ENCODE results near the gene BLM.

The BLM gene

DNA sequence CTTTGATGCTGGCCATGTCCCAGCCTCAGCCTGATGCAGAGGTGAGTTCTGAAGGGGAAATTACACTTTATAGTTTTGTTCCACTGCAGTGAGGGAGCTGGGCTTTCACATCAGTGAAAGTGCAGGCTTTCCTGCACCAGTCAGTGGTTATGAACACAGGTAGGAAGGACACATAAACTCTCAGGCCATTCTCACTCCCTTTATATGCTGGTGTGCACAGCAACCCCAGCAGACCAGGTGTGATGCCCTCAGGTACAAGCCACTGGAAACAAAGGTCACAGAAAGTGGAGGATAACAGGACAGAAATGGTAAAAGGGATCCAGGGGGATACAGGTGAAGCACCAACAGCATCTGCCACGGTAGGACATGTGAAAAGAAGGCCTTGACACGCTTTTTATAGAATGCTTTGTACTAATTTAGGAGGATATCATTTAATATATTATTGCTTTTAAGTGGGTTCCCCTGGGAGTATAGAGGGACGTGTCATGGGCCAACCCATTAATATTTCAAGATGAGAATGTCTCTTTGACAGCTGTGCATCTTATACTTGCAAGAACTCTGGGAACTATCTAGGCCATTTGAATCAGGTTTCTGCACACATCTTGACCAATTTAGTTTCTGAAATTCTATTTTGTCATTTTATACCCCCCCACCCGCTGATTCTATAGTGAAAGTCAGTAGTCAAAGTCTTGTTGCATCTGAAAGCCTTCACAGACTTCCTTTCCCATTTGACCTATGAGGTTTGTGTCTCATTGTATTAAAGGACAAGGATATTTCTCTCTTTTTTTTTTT is 25.0 kb upstream of the BLM start:
- no peak for DNase-seq

DNA sequence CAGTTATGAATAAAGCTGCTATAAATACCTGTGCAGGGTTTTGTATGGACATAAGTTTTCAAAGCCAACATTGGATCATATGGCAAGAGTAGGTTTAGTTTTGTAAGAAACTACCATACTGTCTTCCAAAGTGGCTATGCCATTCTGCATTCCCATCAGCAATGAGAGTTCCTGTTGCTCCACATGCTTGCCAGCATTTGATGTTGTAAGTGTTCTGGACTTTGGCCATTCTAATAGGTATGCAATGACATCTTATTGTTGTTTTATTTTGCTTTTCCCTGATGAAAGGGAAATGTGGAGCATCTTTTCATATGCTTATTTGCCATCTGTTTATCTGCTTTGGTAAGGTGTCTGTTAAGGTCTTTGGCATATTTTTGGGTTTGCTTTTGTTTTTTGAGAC is 22.2 kb upstream of the BLM start:
- no peak for DNase-seq

GRCh38 chr15:90697175-90697574 is 20.0 kb upstream of the BLM start:
- DNase-seq = no peak

DNA sequence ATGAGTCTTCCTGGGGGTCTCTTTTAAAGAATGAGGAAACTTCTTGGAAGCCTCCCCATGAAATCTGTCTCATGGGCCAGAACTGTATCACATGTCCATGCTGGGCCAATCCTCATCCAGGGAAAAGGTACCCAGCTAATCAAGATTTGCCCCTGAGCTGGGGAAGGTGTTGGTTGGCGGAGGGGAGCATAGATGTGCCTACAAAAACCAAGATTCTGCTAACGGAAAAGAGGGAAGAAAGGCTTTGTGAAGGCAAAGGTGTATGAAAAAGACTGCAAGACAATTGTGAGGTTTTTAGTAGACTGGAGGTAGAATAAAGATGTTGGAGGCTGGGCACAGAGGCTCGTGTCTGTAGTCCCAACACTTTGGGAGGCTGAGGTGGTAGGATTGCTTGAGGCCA is 18.5 kb upstream of the BLM start:
- no peak for DNase-seq

GRCh38 chr15:90701048-90701447 is 16.1 kb upstream of the BLM start:
- no peak for DNase-seq

DNA sequence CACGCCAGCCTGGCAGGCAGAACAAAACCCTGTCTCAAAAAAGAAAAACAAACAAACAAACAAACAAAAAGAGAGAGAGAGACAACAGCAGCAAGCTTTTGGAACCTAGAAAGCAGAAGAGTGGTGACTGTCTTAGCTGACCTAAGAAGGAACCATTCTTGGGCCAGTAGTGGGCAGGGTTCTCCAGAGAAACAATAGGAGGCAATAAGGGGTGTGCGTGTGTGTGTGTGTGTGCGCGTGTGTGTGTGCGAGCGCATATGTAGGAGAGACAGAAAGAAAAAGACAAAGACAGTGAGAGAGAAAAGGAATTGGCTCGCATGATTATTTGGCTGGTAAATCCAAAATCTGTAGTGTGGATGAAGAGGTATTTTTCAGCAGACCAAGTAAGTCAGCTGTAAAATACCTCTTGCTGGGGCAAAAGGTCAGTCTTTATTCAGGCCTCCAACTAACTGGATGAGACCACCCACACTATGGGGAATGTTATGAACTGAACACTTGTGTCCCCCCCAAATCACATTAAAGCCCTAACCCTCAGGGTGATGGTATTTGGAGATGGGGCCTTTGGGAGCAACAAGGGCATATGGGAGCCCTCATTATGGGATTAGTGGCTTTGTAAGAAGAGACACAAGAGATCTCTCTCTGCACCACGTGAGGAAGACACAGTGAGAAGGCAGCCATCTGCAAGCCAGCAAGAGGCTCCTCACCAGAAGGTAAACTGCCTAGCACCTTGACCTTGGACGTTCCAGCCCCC is 15.1 kb upstream of the BLM start:
- DNase-seq = no peak

DNA sequence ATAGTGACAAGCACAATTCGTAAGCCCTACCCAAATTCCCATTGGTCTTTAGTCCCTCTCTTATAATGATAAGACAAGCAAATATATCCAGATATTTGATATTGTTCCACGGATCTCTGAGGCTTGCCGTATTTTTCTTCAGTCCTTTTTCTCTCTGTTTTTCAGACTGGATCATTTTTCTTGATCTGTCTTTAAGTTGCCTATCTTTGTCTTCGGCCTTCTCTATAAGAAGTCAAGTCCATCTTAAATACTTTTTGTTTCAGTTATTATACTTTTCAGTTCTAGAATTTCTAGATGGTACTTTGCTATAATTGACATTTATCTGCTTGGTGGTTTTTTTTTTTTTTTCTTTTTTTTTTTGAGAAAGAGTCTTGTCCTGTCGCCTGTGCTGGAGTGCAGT is 13.7 kb upstream of the BLM start:
- no peak for DNase-seq

GRCh38 chr15:90705212-90705611 is 11.9 kb upstream of the BLM start:
- no peak for DNase-seq

DNA sequence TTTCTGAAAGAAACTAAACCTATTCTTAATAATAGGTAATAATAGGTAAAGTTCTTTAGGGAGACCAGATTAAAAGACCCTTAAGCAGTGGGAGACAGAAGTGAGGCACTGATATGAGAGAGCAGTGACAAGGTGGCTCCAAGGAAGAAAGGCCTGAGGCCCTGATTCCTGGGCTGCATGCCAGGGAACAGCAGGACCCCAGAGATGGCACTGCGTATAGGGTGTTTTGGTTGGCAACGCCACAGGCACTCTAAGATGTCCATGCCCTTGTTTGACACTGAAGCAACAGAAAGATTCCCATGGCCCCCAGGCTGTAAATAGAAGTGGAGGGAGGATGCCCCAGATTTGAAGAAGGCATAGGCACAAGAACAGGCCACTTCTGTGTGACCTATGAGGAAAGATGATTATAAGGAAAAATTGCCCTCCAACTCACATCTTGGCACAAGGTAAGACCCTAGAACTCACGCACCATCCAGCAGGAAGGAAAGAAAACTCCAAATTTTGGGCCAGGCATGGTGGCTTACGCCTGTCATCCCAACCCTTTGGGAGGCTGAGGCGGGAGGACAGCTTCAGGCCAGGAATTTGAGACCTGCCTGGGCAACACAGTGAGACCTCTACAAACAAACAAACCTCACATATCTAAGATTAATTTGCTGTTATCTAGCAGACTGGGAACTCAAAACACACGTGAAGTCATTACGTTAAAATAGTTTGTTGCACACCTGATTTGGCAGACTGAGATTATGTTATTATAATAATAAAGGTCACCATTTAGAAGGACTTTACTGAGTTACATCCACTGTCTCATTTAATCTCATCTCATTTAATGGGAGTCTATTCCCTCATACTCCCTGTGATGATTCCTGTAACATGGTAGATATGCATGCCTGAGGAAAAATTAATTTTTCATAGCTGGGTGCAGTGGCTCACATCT is 10.5 kb upstream of the BLM start:
- DNase-seq = no peak

DNA sequence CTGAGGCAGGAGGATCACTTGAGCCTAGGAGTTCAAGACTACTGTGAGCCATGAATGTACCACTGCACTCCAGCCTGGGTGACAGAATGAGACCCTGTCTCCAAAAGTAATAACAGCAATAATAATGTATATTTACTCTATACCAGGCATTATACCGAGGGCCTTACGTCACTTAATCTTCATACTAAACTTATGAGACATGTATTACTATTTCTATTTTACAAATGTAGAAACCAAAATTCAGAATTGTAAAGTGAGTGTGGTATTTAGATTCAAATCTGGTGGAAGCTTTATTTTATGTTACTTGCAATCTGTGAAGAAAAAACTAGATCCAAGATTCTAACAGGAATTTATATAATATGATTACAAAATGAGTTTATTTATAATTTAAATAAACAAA is 9.7 kb upstream of the BLM start:
- DNase-seq = no peak

GRCh38 chr15:90708516-90708915 is 8.6 kb upstream of the BLM start:
- DNase-seq = no peak

- no peak for DNase-seq
These were observed 7.9 kb upstream of the BLM start for GRCh38 chr15:90709278-90709677.

- no peak for DNase-seq
These were observed 6.6 kb upstream of the BLM start for GRCh38 chr15:90710436-90711027.

GRCh38 chr15:90711418-90711824 is 5.7 kb upstream of the BLM start:
- no peak for DNase-seq

DNA sequence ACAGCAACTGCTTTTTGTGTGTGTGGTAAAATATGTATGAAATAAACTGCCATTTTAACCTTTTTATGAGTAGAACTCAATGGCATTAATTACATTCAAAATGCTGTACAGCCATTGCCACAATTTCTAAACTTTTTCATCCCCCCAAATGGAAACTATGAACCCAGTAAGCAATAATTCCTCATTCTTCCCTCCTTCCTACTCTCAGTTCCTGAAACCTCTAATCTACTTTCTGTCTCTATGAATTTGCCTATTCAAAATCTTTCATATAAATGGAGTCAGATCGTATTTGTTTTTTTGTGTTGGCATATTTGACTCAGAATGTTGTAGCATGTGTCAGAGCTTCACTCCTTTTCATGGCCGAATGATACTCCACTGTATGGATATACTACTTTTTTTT is 5.3 kb upstream of the BLM start:
- DNase-seq = no peak

GRCh38 chr15:90713081-90713480 is 4.1 kb upstream of the BLM start:
- DNase-seq = no peak

DNA sequence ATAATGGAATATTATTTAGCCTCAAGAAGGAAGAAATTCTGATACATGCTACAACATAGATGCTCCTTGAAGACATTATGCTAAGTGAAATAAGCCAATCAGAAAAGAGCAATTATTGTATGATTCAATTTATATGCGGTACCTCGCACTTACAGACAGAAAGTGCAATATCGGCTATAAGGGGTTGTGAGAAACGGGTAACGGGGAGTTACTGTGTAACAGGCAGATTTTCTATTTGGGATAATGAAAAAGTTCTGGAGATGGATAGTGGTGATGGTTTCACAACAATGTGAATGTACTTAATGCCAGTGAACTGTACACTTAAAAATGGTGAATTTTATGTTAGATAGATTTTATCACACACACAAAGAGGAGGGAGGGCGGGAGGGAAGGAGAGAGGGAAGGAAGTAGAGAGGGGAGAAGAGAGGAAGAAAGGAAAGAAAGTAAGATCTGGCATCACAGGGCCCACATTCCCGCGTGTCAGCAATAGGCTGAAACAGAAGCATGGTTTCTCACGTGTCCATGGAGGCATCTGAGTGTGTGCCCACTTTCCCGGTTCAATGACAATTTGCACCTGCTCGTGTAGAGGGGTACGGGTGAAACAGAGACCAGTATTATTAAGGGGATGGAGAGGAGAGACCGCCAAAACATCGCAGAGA is 700 bp upstream of the BLM start:
- no peak for DNase-seq

- no peak for DNase-seq
These were observed 1.1 kb downstream of the BLM start for GRCh38 chr15:90718232-90718631.

GRCh38 chr15:90720131-90720530 is 3.0 kb downstream of the BLM start:
- no peak for DNase-seq

- no peak for DNase-seq
These were observed 12.1 kb downstream of the BLM start for GRCh38 chr15:90729261-90729660.

DNA sequence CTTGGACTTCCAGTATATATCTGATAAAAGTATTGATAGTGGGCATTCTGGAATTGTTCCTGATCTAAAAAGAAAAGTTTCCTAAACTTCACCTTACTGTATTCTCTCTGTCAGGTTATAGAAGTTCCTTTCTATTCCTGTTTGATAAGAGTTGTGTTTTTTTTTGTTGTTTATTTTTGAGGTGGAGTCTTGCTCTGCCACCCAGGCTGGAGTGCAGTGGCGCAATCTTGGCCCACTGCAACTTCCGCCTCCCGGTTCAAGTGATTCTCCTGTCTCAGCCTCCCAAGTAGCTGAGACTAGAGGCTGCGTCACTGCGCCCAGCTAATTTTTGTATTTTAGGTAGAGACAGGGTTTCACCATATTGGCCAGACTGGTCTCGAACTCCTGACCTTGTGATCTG is 13.1 kb downstream of the BLM start:
- DNase-seq = no peak

DNA sequence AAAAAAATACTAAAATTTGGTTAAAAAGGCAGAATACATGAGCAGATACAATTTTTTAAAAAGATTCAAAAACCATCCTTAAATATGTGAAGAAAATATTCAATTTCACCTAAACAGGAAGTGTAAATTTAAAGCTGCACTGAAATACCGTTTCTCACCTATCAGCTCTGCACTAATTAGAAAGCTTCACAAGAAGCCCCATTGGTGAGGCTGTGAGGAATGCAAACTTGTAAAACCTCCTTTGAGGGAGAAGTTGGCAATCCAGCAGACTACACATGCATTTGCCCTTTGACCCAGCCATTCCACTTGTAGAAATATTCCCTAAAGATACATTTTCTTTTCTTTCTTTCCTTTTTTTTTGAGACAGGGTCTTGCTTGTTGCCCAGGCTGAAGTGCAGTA is 18.8 kb downstream of the BLM start:
- no peak for DNase-seq

DNA sequence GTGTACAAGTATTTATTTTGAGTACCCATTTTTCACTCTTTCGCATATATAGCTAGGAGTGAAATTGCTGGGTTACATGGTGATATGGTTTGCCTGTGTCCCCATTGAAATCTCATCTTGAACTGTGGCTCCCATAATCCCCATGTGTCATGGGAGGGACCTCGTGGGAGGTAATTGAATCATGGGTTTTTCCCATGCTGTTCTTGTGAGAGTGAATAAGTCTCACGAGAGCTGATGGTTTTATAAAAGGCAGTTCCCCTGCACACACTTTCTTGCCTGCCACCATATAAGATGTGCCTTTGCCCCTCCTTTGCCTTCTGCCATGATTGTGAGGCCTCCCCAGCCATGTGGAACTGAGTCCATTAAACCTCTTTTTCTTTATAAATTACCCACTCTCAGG is 23.4 kb downstream of the BLM start:
- peak; percentile 28 to 43 for DNase-seq

Measured in activated T-cell treated with anti-CD3 and anti-CD28 coated beads, Interleukin-2, amount 50 U/mL, for 48 hours (primary cell).